Left lung (tissue), 10 donors: Measurements from ENCODE around the gene HSPA1L. TPM values are rescaled to one million over a fixed set of nuclear protein-coding genes. Genes with fewer than 3 reads are reported as not detected.

ENCODE experiments used
- ATAC-seq: fragments of 200-7000 bp; cut with Tn5 transposase; one replicate; pipeline ENCODE4 v1.9.1; 2020; ENCODE audit warnings: moderate library complexity
- DNase-seq, 4 donors: peaks; one replicate each; pipeline ENCODE4 v3.0.0-alpha.2; 2013 to 2020
- H3K27ac ChIP-seq, 2 donors: fragments of 200-600 bp; sonication (generic) in 1 of 2; one replicate each; pipeline versions ENCODE4 v1.5.0 to v1.8.0; 2020 to 2021
- H3K27me3 ChIP-seq, 2 donors: fragments of 200-600 bp; sonication (generic) in 1 of 2; one replicate each; pipeline versions ENCODE4 v1.5.0 to v1.8.0; 2020 to 2021
- H3K36me3 ChIP-seq, 2 donors: fragments of 200-600 bp; sonication (generic) in 1 of 2; one replicate each; pipeline versions ENCODE4 v1.5.0 to v1.8.0; 2020 to 2021
- H3K4me1 ChIP-seq, 2 donors: fragments of 200-600 bp; one replicate each; pipeline ENCODE4 v1.8.0; 2021
- H3K4me3 ChIP-seq, 2 donors: fragments of 200-600 bp; sonication (generic) in 1 of 2; one replicate each; pipeline versions ENCODE4 v1.5.0 to v1.8.0; 2020 to 2021; ENCODE audit warnings: mild to moderate bottlenecking in 1 of 2
- H3K9me3 ChIP-seq, 2 donors: fragments of 200-600 bp; sonication (generic) in 1 of 2; one replicate each; pipeline versions ENCODE4 v1.5.0 to v1.8.0; 2020 to 2021
- intact Hi-C, 2 donors: fragments of 100-400 bp; cut with DNase I; formaldehyde crosslinking; loops; one replicate each; pipeline versions ENCODE4 v1.11.2 to v1.14.2; 2022
- polyA plus RNA-seq, 6 donors: library from polyadenylated mRNA; unstranded; fragments of 120-200 nt; gene quantifications; one replicate each; pipeline ENCODE4 v1.2.1, GENCODE V29; 2013; ENCODE audit not compliant: insufficient read length in 6 of 6
- total RNA-seq, 2 donors: library from RNA; stranded (reverse); fragmentation: NEBNext Ultra II Directional; extraction: Animal tissue kit (Norgen Biotek cat#: 25700); gene quantifications; one replicate each; pipeline ENCODE4 v1.2.1, GENCODE V29; 2021
- TF ChIP-seq, protein P1 (sequence below), 2 donors: fragments of 200-600 bp; sonication (generic) in 1 of 2; IDR thresholded peaks; one replicate each; pipeline versions ENCODE4 v1.5.0 to v1.8.0; 2021; ENCODE audit warnings: antibody characterized with exemption in 2 of 2
- donor health status: DM: no; HTN: yes; CAD: no.
- donor health status: DM: no; HTN: no; CAD: no.

HSPA1L gene
- total and polyA plus RNA-seq, 8 donors, result 0.99 to 4.4 (median 3.1) TPM

DNA sequence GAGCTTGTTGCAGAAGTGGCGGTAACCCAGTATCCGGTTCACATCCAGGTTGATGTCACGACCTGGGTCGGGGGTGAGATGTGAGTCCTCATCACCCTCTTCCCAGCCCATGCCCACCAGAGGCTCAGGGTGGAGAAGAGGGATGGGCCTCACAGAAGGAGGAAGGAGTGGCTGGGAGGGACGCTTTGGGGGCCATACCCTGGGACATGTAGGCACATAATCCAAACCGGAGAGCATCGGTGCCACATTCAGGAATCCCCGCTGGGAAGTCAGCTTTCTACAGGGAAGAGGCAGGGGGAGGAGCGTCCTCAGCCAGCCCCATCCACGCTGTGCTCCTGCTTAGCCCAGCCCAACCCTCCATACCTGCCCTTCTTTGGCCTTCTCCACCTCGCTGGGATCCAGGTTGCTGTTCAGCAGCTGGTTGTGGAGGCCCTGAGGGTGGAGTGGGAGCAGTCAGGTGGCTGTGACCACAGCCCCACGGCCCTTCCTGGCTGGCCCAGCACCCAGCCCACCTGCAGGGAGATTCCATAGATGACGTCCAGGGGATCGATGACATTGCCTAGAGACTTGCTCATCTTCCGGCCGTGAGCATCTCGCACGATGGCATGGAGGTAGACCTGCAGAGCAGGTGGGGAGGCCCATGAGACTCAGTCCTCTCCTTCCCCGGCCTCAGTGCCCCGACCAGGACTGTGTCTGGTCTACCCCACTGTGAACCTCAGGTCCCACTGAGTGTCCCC lies 34.4 kb downstream of the HSPA1L start:
- no peak overlapping the region for H3K4me3 ChIP-seq
- peak in 1 of 4 donors; percentile 53 for DNase-seq
- intact Hi-C loops, result no loop called here
- no peaks in the 10 kb centered on the region for H3K9me3 ChIP-seq
- H3K4me1 ChIP-seq, result peaks cover 7 to 18% of the 10 kb centered on the region in 2 donors
- TF ChIP-seq, protein P1, sequence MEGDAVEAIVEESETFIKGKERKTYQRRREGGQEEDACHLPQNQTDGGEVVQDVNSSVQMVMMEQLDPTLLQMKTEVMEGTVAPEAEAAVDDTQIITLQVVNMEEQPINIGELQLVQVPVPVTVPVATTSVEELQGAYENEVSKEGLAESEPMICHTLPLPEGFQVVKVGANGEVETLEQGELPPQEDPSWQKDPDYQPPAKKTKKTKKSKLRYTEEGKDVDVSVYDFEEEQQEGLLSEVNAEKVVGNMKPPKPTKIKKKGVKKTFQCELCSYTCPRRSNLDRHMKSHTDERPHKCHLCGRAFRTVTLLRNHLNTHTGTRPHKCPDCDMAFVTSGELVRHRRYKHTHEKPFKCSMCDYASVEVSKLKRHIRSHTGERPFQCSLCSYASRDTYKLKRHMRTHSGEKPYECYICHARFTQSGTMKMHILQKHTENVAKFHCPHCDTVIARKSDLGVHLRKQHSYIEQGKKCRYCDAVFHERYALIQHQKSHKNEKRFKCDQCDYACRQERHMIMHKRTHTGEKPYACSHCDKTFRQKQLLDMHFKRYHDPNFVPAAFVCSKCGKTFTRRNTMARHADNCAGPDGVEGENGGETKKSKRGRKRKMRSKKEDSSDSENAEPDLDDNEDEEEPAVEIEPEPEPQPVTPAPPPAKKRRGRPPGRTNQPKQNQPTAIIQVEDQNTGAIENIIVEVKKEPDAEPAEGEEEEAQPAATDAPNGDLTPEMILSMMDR (IDR thresholded peaks at IDR 0.05), result no peak
- ATAC-seq, result no peak
- H3K27ac ChIP-seq, result no peak overlapping the region
- no peaks in the 10 kb centered on the region for H3K27me3 ChIP-seq
- H3K36me3 ChIP-seq, result peaks cover 0 to 78% of the 10 kb centered on the region in 2 donors

DNA sequence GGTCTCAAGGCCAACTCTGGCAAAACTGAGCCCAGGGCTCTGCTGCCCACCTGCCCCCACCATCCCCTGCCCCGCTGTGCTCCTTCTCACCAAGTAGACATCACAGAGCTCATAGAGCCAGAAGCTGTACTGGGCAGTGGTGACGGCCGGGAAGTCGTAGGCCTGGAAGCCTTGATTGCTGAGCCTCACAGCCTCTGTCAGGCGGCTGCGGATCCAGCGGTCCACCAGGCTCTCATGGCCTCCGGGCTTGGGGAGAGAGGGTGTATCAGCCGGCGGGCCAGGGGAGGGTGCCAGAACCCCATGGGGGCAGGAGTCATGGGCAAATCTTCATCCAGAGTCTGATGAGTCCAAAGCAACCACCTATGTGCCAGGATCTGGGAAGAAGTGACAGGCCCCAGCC lies 35.2 kb downstream of the HSPA1L start:
- Histone ChIP-seq H3K27ac (no peak overlapping the region), H3K4me3 (no peak overlapping the region), H3K27me3 (no peaks in the 10 kb centered on the region), H3K36me3 (peaks cover 0 to 70% of the 10 kb centered on the region in 2 donors), H3K4me1 (peaks cover 7 to 18% of the 10 kb centered on the region in 2 donors), H3K9me3 (no peaks in the 10 kb centered on the region)
- peak in 1 of 4 donors; percentile 53 for DNase-seq
- intact Hi-C loops, result no loop called here
- no peak for ATAC-seq
- TF ChIP-seq, protein P1 (IDR thresholded peaks at IDR 0.05), result no peak

GRCh38 chr6:31778999-31779885 lies 35.8 kb downstream of the HSPA1L start:
- Histone ChIP-seq H3K4me3 (no peak overlapping the region), H3K9me3 (no peaks in the 10 kb centered on the region), H3K27ac (no peak overlapping the region), H3K27me3 (no peaks in the 10 kb centered on the region), H3K4me1 (peaks cover 7 to 18% of the 10 kb centered on the region in 2 donors), H3K36me3 (peaks cover 0 to 63% of the 10 kb centered on the region in 2 donors)
- intact Hi-C loops, result no loop called here
- DNase-seq (peak in 1 of 4 donors; percentile 69), ATAC-seq (no peak)
- TF ChIP-seq, protein P1 (IDR thresholded peaks at IDR 0.05), result no peak

DNA sequence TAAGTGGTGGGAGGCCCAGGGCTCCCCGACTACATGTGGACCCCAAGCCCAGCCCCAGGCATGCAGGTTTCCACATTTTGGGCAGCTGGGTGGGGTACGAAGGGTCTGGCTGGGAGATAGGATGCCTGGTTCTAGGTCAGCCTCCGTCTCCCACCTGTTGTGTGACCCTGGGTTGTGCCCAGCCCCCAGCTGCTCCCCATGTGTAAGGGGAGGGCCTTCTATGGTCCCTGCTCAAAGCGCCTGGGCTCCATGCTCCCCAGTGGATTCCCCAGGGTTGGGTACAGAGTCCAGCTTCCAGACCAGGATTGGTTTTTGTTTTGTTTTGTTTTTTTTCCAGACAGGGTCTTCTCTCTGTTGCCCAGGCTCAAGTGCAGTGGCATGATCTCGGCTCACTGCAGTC lies 36.9 kb downstream of the HSPA1L start:
- TF ChIP-seq, protein P1 (IDR thresholded peaks at IDR 0.05), result no peak
- ATAC-seq (no peak), DNase-seq (peak in 1 of 4 donors; percentile 31)
- intact Hi-C loops, result no loop called here
- Histone ChIP-seq H3K4me1 (peaks cover 7 to 19% of the 10 kb centered on the region in 2 donors), H3K27ac (no peak overlapping the region), H3K9me3 (no peaks in the 10 kb centered on the region), H3K36me3 (peaks cover 0 to 53% of the 10 kb centered on the region in 2 donors), H3K4me3 (no peak overlapping the region), H3K27me3 (no peaks in the 10 kb centered on the region)

DNA sequence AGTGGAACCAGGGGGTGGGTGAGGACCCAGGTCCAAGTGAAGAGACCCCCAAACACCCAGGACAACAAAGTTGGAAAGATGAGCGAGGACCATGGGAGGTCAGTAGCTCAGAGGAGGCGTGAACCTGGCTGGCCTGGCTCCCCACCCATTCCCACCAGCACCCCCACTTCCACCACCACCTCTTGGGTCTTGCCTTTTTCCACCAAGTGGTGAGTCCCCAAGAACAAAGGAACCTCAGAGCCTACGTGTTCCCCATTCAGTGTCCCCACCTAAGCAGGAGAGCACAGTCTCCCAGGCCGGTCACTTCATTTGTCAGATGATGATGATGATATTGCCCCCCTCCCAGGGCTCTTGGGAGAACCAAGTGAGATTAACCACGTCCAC lies 37.4 kb downstream of the HSPA1L start:
- Histone ChIP-seq H3K36me3 (peaks cover 0 to 48% of the 10 kb centered on the region in 2 donors), H3K4me1 (peaks cover 7 to 24% of the 10 kb centered on the region in 2 donors), H3K4me3 (no peak overlapping the region), H3K27me3 (no peaks in the 10 kb centered on the region), H3K27ac (peak overlapping the region in 1 of 2 donors; percentile 44), H3K9me3 (no peaks in the 10 kb centered on the region)
- intact Hi-C loops, result no loop called here
- no peak for DNase-seq
- TF ChIP-seq, protein P1 (IDR thresholded peaks at IDR 0.05), result no peak
- no peak for ATAC-seq
